UCSD-AML1 (cell line): ENCODE data around the gene CHAT.

Source experiments
- DNase-seq: peaks from one replicate; lab custom pipeline; 2025; ENCODE audit not compliant: unreplicated experiment; lab: John Stamatoyannopoulos, UW

The CHAT gene

GRCh38 chr10:49613882-49614241 is at the start of gene CHAT:
Gene CHAT (plus strand): TSS chr10:49614037. CDS start chr10:49614190, 153 bp downstream.
- DNase-seq = no peak

GRCh38 chr10:49564461-49565009 is 49.3 kb upstream of the CHAT start:
- no peak for DNase-seq

GRCh38 chr10:49567810-49568209 is 46.0 kb upstream of the CHAT start:
- no peak for DNase-seq

- DNase-seq = no peak
Observed at GRCh38 chr10:49568235-49568634, 45.6 kb upstream of the CHAT start.

- DNase-seq = no peak
Observed at GRCh38 chr10:49569031-49569631, 44.7 kb upstream of the CHAT start.

GRCh38 chr10:49571388-49571787 is 42.4 kb upstream of the CHAT start:
- DNase-seq = no peak

- no peak for DNase-seq
Observed at GRCh38 chr10:49572594-49573114, 41.2 kb upstream of the CHAT start.

- DNase-seq = no peak
Observed at GRCh38 chr10:49575489-49576072, 38.3 kb upstream of the CHAT start.

GRCh38 chr10:49577182-49577925 is 36.5 kb upstream of the CHAT start:
- no peak for DNase-seq

GRCh38 chr10:49578392-49578791 is 35.4 kb upstream of the CHAT start:
- no peak for DNase-seq

GRCh38 chr10:49579621-49580020 is 34.2 kb upstream of the CHAT start:
- DNase-seq = no peak

GRCh38 chr10:49585387-49585786 is 28.4 kb upstream of the CHAT start:
- DNase-seq = no peak

- DNase-seq = no peak
Observed at GRCh38 chr10:49587981-49588380, 25.9 kb upstream of the CHAT start.

- DNase-seq = peak; percentile 46
Observed at GRCh38 chr10:49592726-49593563, 20.9 kb upstream of the CHAT start.

GRCh38 chr10:49593564-49593875 is 20.3 kb upstream of the CHAT start:
- DNase-seq = no peak

- DNase-seq = no peak
Observed at GRCh38 chr10:49593998-49594397, 19.8 kb upstream of the CHAT start.

- DNase-seq = peak; percentile 35
Observed at GRCh38 chr10:49594594-49594993, 19.2 kb upstream of the CHAT start.

- no peak for DNase-seq
Observed at GRCh38 chr10:49595003-49595712, 18.7 kb upstream of the CHAT start.

GRCh38 chr10:49595713-49596492 is 17.9 kb upstream of the CHAT start:
- no peak for DNase-seq

- DNase-seq = no peak
Observed at GRCh38 chr10:49596493-49596809, 17.4 kb upstream of the CHAT start.
